ENCODE data around the gene MGARP.

DNA sequence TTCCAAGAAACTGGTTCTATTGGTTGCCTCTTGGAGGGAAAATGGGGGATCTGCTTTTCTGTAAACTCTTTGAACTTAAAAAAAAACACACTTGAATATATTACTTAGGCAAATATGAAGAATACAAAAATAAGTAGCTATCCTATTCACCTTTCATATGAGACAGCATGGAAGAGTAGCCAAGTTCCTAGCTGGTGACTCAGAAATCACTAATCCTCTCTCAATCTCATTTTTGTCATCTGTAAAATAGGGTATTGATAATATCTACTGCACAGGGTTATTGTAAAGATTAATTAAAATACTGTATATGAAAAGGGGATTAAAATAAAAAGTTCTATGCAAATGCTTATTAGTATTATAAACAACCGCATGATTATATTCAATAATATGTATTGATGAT is 12.7 kb downstream of the MGARP start:
- TF ChIP-seq, protein P1, sequence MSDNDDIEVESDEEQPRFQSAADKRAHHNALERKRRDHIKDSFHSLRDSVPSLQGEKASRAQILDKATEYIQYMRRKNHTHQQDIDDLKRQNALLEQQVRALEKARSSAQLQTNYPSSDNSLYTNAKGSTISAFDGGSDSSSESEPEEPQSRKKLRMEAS (IDR thresholded peaks at IDR 0.05; ENCODE audit: low read depth), result no peak
- TF ChIP-seq, protein P2, sequence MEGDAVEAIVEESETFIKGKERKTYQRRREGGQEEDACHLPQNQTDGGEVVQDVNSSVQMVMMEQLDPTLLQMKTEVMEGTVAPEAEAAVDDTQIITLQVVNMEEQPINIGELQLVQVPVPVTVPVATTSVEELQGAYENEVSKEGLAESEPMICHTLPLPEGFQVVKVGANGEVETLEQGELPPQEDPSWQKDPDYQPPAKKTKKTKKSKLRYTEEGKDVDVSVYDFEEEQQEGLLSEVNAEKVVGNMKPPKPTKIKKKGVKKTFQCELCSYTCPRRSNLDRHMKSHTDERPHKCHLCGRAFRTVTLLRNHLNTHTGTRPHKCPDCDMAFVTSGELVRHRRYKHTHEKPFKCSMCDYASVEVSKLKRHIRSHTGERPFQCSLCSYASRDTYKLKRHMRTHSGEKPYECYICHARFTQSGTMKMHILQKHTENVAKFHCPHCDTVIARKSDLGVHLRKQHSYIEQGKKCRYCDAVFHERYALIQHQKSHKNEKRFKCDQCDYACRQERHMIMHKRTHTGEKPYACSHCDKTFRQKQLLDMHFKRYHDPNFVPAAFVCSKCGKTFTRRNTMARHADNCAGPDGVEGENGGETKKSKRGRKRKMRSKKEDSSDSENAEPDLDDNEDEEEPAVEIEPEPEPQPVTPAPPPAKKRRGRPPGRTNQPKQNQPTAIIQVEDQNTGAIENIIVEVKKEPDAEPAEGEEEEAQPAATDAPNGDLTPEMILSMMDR (IDR thresholded peaks at IDR 0.05), result no peak
